ENCODE data around the gene PFN1. TPM values are rescaled to one million over a fixed set of nuclear protein-coding genes. Genes with fewer than 3 reads are reported as not detected.
A peak's percentile ranks its signal among the peaks of the same experiment; 100 is the strongest.

PFN1 gene
- total and polyA plus RNA-seq, 9 of the 15 experiments (the other 6 are each of a cell fraction or from before 2014, with no cell fraction given), result 60.5 to 1,479 (median 456) TPM

DNA sequence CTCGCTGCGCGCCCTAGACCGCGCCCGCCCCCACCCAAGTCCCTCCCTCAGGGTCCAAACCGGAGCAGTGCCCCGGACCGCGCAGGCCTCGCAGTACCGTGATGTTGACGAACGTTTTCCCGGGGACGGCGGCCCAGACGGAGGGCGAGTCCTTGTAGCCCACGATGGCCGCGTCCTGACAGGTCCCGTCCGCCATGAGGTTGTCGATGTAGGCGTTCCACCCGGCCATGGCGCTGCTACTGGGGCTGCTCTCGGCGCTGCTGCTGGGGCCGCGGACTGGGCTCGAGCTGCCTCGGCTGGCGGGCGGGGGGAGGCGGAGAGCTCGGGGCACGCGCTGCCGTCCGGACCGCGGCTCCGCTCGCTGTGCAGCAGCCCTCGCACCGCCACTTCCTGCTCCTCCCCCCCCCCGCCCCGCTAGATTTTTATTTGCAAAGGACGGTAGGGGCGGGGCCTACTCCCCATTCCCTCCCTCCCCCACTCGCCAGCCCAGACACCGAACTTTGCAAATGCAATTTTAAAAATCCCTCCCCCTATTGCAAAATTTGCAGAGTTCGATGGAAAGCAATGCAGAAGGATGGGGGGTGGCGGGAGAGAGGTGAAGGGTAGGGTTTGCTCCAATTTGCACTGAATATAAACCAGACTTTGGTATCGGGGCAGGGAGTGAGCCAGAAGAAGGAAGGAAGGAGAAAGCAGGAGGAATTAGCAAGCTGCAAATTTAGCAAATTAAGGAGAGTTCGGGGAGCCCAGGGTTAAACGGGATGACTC lies at the start of gene PFN1 (continued):
- TF ChIP-seq, protein P1, sequence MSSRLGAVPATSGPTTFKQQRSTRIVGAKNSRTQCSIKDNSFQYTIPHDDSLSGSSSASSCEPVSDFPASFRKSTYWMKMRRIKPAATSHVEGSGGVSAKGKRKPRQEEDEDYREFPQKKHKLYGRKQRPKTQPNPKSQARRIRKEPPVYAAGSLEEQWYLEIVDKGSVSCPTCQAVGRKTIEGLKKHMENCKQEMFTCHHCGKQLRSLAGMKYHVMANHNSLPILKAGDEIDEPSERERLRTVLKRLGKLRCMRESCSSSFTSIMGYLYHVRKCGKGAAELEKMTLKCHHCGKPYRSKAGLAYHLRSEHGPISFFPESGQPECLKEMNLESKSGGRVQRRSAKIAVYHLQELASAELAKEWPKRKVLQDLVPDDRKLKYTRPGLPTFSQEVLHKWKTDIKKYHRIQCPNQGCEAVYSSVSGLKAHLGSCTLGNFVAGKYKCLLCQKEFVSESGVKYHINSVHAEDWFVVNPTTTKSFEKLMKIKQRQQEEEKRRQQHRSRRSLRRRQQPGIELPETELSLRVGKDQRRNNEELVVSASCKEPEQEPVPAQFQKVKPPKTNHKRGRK (tag; IDR thresholded peaks at IDR 0.05), result no peak
- TF ChIP-seq HDAC6 (IDR thresholded peaks at IDR 0.05; ENCODE audit: low read depth, low read length), result no peak
- no peak for TF ChIP-seq ARID2 (IDR thresholded peaks at IDR 0.05)
- 0 out of 2 replicates have a peak, but pooled peaks have one; percentile 44 for TF ChIP-seq FOXP1 (CRISPR knock-in tag; IDR thresholded peaks at IDR 0.05)
- TF ChIP-seq, protein P2, sequence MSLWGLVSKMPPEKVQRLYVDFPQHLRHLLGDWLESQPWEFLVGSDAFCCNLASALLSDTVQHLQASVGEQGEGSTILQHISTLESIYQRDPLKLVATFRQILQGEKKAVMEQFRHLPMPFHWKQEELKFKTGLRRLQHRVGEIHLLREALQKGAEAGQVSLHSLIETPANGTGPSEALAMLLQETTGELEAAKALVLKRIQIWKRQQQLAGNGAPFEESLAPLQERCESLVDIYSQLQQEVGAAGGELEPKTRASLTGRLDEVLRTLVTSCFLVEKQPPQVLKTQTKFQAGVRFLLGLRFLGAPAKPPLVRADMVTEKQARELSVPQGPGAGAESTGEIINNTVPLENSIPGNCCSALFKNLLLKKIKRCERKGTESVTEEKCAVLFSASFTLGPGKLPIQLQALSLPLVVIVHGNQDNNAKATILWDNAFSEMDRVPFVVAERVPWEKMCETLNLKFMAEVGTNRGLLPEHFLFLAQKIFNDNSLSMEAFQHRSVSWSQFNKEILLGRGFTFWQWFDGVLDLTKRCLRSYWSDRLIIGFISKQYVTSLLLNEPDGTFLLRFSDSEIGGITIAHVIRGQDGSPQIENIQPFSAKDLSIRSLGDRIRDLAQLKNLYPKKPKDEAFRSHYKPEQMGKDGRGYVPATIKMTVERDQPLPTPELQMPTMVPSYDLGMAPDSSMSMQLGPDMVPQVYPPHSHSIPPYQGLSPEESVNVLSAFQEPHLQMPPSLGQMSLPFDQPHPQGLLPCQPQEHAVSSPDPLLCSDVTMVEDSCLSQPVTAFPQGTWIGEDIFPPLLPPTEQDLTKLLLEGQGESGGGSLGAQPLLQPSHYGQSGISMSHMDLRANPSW (CRISPR knock-in tag; IDR thresholded peaks at IDR 0.05), result no peak
- no peak for TF ChIP-seq IRF2 (CRISPR knock-in tag; IDR thresholded peaks at IDR 0.05)
- no peak for TF ChIP-seq EWSR1 (IDR thresholded peaks at IDR 0.05; ENCODE audit: borderline replicate concordance, low read depth, partially characterized antibody)
- TF ChIP-seq NFE2 (IDR thresholded peaks at IDR 0.05; ENCODE audit: low read depth), result no peak
- no peak for TF ChIP-seq WHSC1 (IDR thresholded peaks at IDR 0.05; ENCODE audit: low read length)
- TF ChIP-seq BCL6 (CRISPR knock-in tag; IDR thresholded peaks at IDR 0.05), result no peak
- TF ChIP-seq, protein P3, sequence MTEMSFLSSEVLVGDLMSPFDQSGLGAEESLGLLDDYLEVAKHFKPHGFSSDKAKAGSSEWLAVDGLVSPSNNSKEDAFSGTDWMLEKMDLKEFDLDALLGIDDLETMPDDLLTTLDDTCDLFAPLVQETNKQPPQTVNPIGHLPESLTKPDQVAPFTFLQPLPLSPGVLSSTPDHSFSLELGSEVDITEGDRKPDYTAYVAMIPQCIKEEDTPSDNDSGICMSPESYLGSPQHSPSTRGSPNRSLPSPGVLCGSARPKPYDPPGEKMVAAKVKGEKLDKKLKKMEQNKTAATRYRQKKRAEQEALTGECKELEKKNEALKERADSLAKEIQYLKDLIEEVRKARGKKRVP (CRISPR knock-in tag; IDR thresholded peaks at IDR 0.05), result no peak
- 0 out of 4 replicates have a peak, but pooled peaks of 1 of the 2 experiments have one; percentile 39 for TF ChIP-seq TEAD1 (CRISPR knock-in tag; IDR thresholded peaks at IDR 0.05)
- peak; percentile 40; the same call in 1 of the 2 replicates for TF ChIP-seq SMAD4 (CRISPR knock-in tag; conservative IDR thresholded peaks at IDR 0.05)
- TF ChIP-seq SNRNP70 (optimal IDR thresholded peaks at IDR 0.05; ENCODE audit: low read depth, low read length), result no peak
- no peak for TF ChIP-seq ILK (tag; IDR thresholded peaks at IDR 0.05; ENCODE audit: borderline replicate concordance, low read depth)
- no peak for TF ChIP-seq PTBP1 (IDR thresholded peaks at IDR 0.05; ENCODE audit: low read depth, low read length)
- no peak for TF ChIP-seq ZNF146 (CRISPR knock-in tag; IDR thresholded peaks at IDR 0.05; ENCODE audit: unreplicated experiment)
- TF ChIP-seq MTA3 (IDR thresholded peaks at IDR 0.05; ENCODE audit: borderline replicate concordance), result no peak
- no peak for TF ChIP-seq ZNF589 (CRISPR knock-in tag; IDR thresholded peaks at IDR 0.05; ENCODE audit: low read depth)
- no peak for TF ChIP-seq DNMT1 (IDR thresholded peaks at IDR 0.05)
- TF ChIP-seq ZNF311 (CRISPR knock-in tag; IDR thresholded peaks at IDR 0.05), result no peak
- peak; percentile 85; the same call in 1 of the 2 replicates for TF ChIP-seq GTF2E2 (tag; IDR thresholded peaks at IDR 0.05)
- no peak for TF ChIP-seq ZNF24 (IDR thresholded peaks at IDR 0.05)
